Testis (tissue), 2 donors: ENCODE results near the gene VPS72.

ENCODE experiments used
- CTCF ChIP-seq, 3 experiments: fragments of 450-650 bp in 2 of 3; fragments of 200-600 bp in 1 of 3; sonication (generic) in 1 of 3; IDR thresholded peaks; one replicate each; pipeline ENCODE4 v1.5.1; 2016 to 2019; ENCODE audit warnings: antibody characterized with exemption in 3 of 3, mild to moderate bottlenecking in 2 of 3, moderate library complexity in 1 of 3
- POLR2A ChIP-seq: fragments of 450-650 bp; IDR thresholded peaks from one replicate; pipeline ENCODE4 v1.6.1; 2017; ENCODE audit warnings: antibody characterized with exemption, mild to moderate bottlenecking, moderate library complexity

GRCh38 chr1:151198254-151199127 is 8.5 kb upstream of the VPS72 start, which contains the start of gene PIP5K1A:
- TF ChIP-seq CTCF (IDR thresholded peaks at IDR 0.05) (peak in 1 of 3 experiments; percentile 20), POLR2A (no peak)
